H1 (cell line): ENCODE measurements around the gene SYCE1L. TPM values are rescaled to one million over a fixed set of nuclear protein-coding genes. Genes with fewer than 3 reads are reported as not detected.

Source experiments
- CTCF ChIA-PET: fragments of 300-600 bp; sonication (Branson Sonifier 250); formaldehyde crosslinking; loops from one replicate; lab custom pipeline; 2021; ENCODE audit not compliant: partially characterized antibody; lab: Charles Lee
- POLR2A ChIA-PET: fragments of 300-600 bp; sonication (Branson Sonifier 250); formaldehyde crosslinking; loops from one replicate; lab custom pipeline; 2021; ENCODE audit warnings: inconsistent platforms; ENCODE audit not compliant: partially characterized antibody; lab: Charles Lee
- DNase-seq, 2 experiments: peaks; one replicate each; pipeline versions ENCODE4 v3.0.0 to v3.0.0-alpha.2; 2010 to 2022; ENCODE audit warnings: low spot score in 2 of 2, low read depth in 1 of 2, mixed read lengths in 1 of 2
- FAIRE-seq: peaks from 2 replicates; lab custom pipeline; 2011; peaks lifted over from hg19 to GRCh38; lab: Jason Lieb, UNC
- H2AFZ ChIP-seq: 2 replicates; pipeline ENCODE4 v1.8.1; 2012; ENCODE audit warnings: low read length, inconsistent platforms
- H2AK5ac ChIP-seq: 2 replicates; pipeline ENCODE4 v1.6.1; 2013; ENCODE audit warnings: low read depth, low read length
- H2BK120ac ChIP-seq: replicated peaks from 2 replicates; pipeline ENCODE3; 2013; ENCODE audit warnings: low read depth, low read length, inconsistent platforms
- H2BK12ac ChIP-seq: 2 replicates; pipeline ENCODE4 v1.6.1; 2013; ENCODE audit warnings: low read depth, low read length
- H2BK15ac ChIP-seq: 2 replicates; pipeline ENCODE4 v1.6.1; 2013; ENCODE audit warnings: low read length
- H2BK20ac ChIP-seq: 2 replicates; pipeline ENCODE4 v1.6.1; 2013; ENCODE audit warnings: low read length
- H2BK5ac ChIP-seq: 2 replicates; pipeline ENCODE4 v1.6.1; 2013; ENCODE audit warnings: low read depth, low read length
- H3K14ac ChIP-seq: 2 replicates; pipeline ENCODE4 v1.6.1; 2013; ENCODE audit warnings: inconsistent platforms; ENCODE audit not compliant: insufficient read length
- H3K18ac ChIP-seq: 2 replicates; pipeline ENCODE4 v1.6.1; 2013; ENCODE audit warnings: low read length; ENCODE audit errors: extremely low read depth
- H3K23ac ChIP-seq: 2 replicates; pipeline ENCODE4 v1.6.1; 2013; ENCODE audit warnings: inconsistent platforms; ENCODE audit not compliant: insufficient read length
- H3K23me2 ChIP-seq: 2 replicates; pipeline ENCODE4 v1.6.1; 2013; ENCODE audit warnings: low read depth, low read length
- H3K27ac ChIP-seq: 2 replicates; pipeline ENCODE4 v1.6.1; 2011; ENCODE audit warnings: low read depth, low read length, inconsistent platforms
- H3K27me3 ChIP-seq, 4 experiments: replicated peaks in 1 of 4; 1 replicate in 1 of 4; 2 replicates in 3 of 4; pipeline versions ENCODE4 v1.6.1 to v1.8.1; 2011 to 2013; ENCODE audit warnings: low read length in 3 of 4, mild to moderate bottlenecking in 3 of 4, inconsistent platforms in 2 of 4, mixed read lengths in 2 of 4, moderate library complexity in 1 of 4; ENCODE audit not compliant: control insufficient read depth in 3 of 4, insufficient read depth in 3 of 4; ENCODE audit errors: extremely low read depth in 1 of 4
- H3K36me3 ChIP-seq, 4 experiments: 2 replicates each; pipeline versions ENCODE4 v1.6.1 to v1.8.1; 2011 to 2013; ENCODE audit warnings: mild to moderate bottlenecking in 4 of 4, low read length in 3 of 4, moderate library complexity in 2 of 4, control low read depth in 1 of 4, inconsistent platforms in 1 of 4; ENCODE audit not compliant: insufficient read depth in 4 of 4, control insufficient read depth in 2 of 4
- H3K4ac ChIP-seq: replicated peaks from 2 replicates; pipeline ENCODE3; 2013; ENCODE audit warnings: low read length, low read depth, mixed read lengths, inconsistent platforms; ENCODE audit not compliant: insufficient read length
- H3K4me1 ChIP-seq, 4 experiments: replicated peaks in 1 of 4; 1 replicate in 1 of 4; 2 replicates in 3 of 4; pipeline versions ENCODE4 v1.6.1 to v1.8.1; 2011 to 2013; ENCODE audit warnings: low read length in 3 of 4, inconsistent platforms in 2 of 4, mixed read lengths in 1 of 4; ENCODE audit not compliant: insufficient read depth in 4 of 4, control insufficient read depth in 3 of 4
- H3K4me2 ChIP-seq, 2 experiments: 2 replicates each; pipeline versions ENCODE4 v1.6.1 to v1.8.1; 2011 to 2013; ENCODE audit warnings: low read depth in 2 of 2, low read length in 2 of 2, control low read depth in 1 of 2, inconsistent platforms in 1 of 2, mild to moderate bottlenecking in 1 of 2; ENCODE audit not compliant: insufficient read depth in 1 of 2
- H3K4me3 ChIP-seq, 4 experiments: fragments of 200-600, 300-600 bp in 1 of 4; sonication (generic), shearing (Covaris generic), sonication (Bioruptor Twin) in 1 of 4; 2 replicates each; pipeline versions ENCODE4 v1.5.1 to v1.8.1; 2011 to 2016; ENCODE audit warnings: low read length in 4 of 4, low read depth in 3 of 4, control low read depth in 2 of 4, inconsistent platforms in 2 of 4, mild to moderate bottlenecking in 2 of 4, mixed read lengths in 1 of 4, moderate library complexity in 1 of 4; ENCODE audit not compliant: insufficient read depth in 2 of 4; ENCODE audit errors: extremely low read depth in 1 of 4
- H3K56ac ChIP-seq: replicated peaks from 2 replicates; pipeline ENCODE3; 2013; ENCODE audit warnings: low read depth, mild to moderate bottlenecking, mixed read lengths, low read length, inconsistent platforms; ENCODE audit not compliant: insufficient read length
- H3K79me1 ChIP-seq: 2 replicates; pipeline ENCODE4 v1.6.1; 2013; ENCODE audit warnings: low read depth, low read length, control low read depth
- H3K79me2 ChIP-seq, 2 experiments: 2 replicates each; pipeline versions ENCODE4 v1.6.1 to v1.8.1; 2012 to 2013; ENCODE audit warnings: low read length in 2 of 2, mild to moderate bottlenecking in 2 of 2, inconsistent platforms in 1 of 2; ENCODE audit not compliant: insufficient read depth in 2 of 2, control insufficient read depth in 1 of 2
- H3K9ac ChIP-seq, 4 experiments: replicated peaks in 1 of 4; 1 replicate in 1 of 4; 2 replicates in 3 of 4; pipeline versions ENCODE4 v1.6.1 to v1.8.1; 2011 to 2013; ENCODE audit warnings: low read depth in 3 of 4, low read length in 3 of 4, control low read depth in 2 of 4, mild to moderate bottlenecking in 2 of 4, moderate library complexity in 2 of 4, inconsistent platforms in 1 of 4; ENCODE audit errors: extremely low read depth in 1 of 4
- H3K9me3 ChIP-seq, 2 experiments: 2 replicates each; pipeline versions ENCODE4 v1.6.1 to v1.8.1; 2012 to 2013; ENCODE audit warnings: mild to moderate bottlenecking in 2 of 2, moderate library complexity in 2 of 2, control low read depth in 1 of 2, inconsistent platforms in 1 of 2, low read depth in 1 of 2, low read length in 1 of 2, mixed read lengths in 1 of 2; ENCODE audit not compliant: insufficient read depth in 2 of 2
- H4K20me1 ChIP-seq, 2 experiments: replicated peaks in 1 of 2; 2 replicates each; pipeline versions ENCODE3 to v1.8.1; 2011 to 2013; ENCODE audit warnings: inconsistent platforms in 2 of 2, low read length in 2 of 2, mild to moderate bottlenecking in 1 of 2; ENCODE audit not compliant: insufficient read depth in 2 of 2, control insufficient read depth in 1 of 2
- H4K5ac ChIP-seq: 2 replicates; pipeline ENCODE4 v1.6.1; 2013; ENCODE audit warnings: low read length, low read depth, mixed read lengths, inconsistent platforms; ENCODE audit not compliant: insufficient read length
- H4K8ac ChIP-seq: 2 replicates; pipeline ENCODE4 v1.8.0; 2013; ENCODE audit warnings: mild to moderate bottlenecking, moderate library complexity, low read length, inconsistent platforms; ENCODE audit not compliant: insufficient read depth; ENCODE audit errors: extremely low read depth
- H4K91ac ChIP-seq: replicated peaks from 2 replicates; pipeline ENCODE3; 2013; ENCODE audit warnings: low read length, mixed read lengths, inconsistent platforms; ENCODE audit not compliant: insufficient read length
- BACH1 ChIP-seq: IDR thresholded peaks from 2 replicates; pipeline ENCODE4 v1.6.1; 2012; ENCODE audit warnings: low read length, improper control_type of control experiment
- CHD1 ChIP-seq: IDR thresholded peaks from 2 replicates; pipeline ENCODE4 v1.6.1; 2012; ENCODE audit warnings: low read depth, low read length, improper control_type of control experiment
- HDAC2 ChIP-seq, 2 experiments: fragments of 300-600 bp in 1 of 2; sonication (generic) in 1 of 2; IDR thresholded peaks; 2 replicates each; pipeline ENCODE4 v1.6.1; 2011 to 2012; ENCODE audit warnings: low read depth in 2 of 2, low read length in 2 of 2, mild to moderate bottlenecking in 2 of 2, moderate library complexity in 2 of 2, borderline replicate concordance in 1 of 2, inconsistent platforms in 1 of 2
- KDM1A ChIP-seq: fragments of 200-600, 300-600 bp; sonication (generic); IDR thresholded peaks from 2 replicates; pipeline ENCODE4 v1.7.1; 2016; ENCODE audit warnings: mild to moderate bottlenecking, low read length, borderline replicate concordance
- MAFK ChIP-seq: IDR thresholded peaks from 2 replicates; pipeline ENCODE4 v1.6.1; 2012; ENCODE audit warnings: low read depth, mild to moderate bottlenecking, improper control_type of control experiment, low read length
- SRF ChIP-seq: IDR thresholded peaks from 2 replicates; pipeline ENCODE4 v1.6.1; 2011; ENCODE audit warnings: mild to moderate bottlenecking, low read depth, low read length, moderate library complexity
- TBP ChIP-seq: IDR thresholded peaks from 2 replicates; pipeline ENCODE4 v1.6.1; 2011; ENCODE audit warnings: low read depth, low read length, improper control_type of control experiment
- ZNF274 ChIP-seq: IDR thresholded peaks from 2 replicates; pipeline ENCODE4 v1.7.0; 2012; ENCODE audit warnings: low read length, borderline replicate concordance; ENCODE audit errors: extremely low read depth
- WGBS, 2 experiments: shearing (Covaris generic) in 1 of 2; methylation state at CpG; one replicate each; pipeline versions ENCODE4 v1.1.6 to v1.1.7; 2013 to 2015; ENCODE audit warnings: low lambda C conversion rate in 2 of 2, mixed read lengths in 2 of 2, inconsistent platforms in 1 of 2, low coverage in 1 of 2, missing lambda C conversion rate in 1 of 2; ENCODE audit not compliant: insufficient replicate concordance in 2 of 2, insufficient coverage in 1 of 2, insufficient read length in 1 of 2; ENCODE audit errors: extremely low coverage in 1 of 2, missing lambda C conversion rate in 1 of 2; 5-methylcytosine and 5-hydroxymethylcytosine counted together
- polyA plus RNA-seq, 7 experiments: library from polyadenylated mRNA; depleted of rRNA in 3 of 7; stranded (reverse) in 5 of 7; unstranded in 2 of 7; fragments of >200 nt in 5 of 7; fragments of 200-250 nt in 2 of 7; gene quantifications; 1 replicate in 5 of 7; 2 replicates in 1 of 7; 4 replicates in 1 of 7; pipeline versions ENCODE4 v1.2.1 to v1.2.3, GENCODE V29; 2011 to 2013; ENCODE audit warnings: missing spikeins in 2 of 7, mixed read lengths in 2 of 7
- total RNA-seq: library from RNA; stranded (reverse); fragmentation: NEBNext Ultra II Directional; extraction: Animal tissue kit (Norgen Biotek cat#: 25700); gene quantifications from 2 replicates; pipeline ENCODE4 v1.2.1, GENCODE V29; 2021
- TF ChIP-seq, protein P1 (sequence below): IDR thresholded peaks from 2 replicates; pipeline ENCODE4 v1.6.1; 2012; ENCODE audit warnings: inconsistent platforms

The SYCE1L gene
- total and polyA plus RNA-seq, 2 of the 8 experiments (the other 6 are each of a cell fraction or from before 2014, with no cell fraction given), result 5.8 to 6.8 TPM

GRCh38 chr16:77208382-77208781 lies 9.2 kb downstream of the SYCE1L start:
- H2BK5ac ChIP-seq, result no peak overlapping the region
- H4K20me1 ChIP-seq, result no peaks in the 10 kb centered on the region
- H3K27me3 ChIP-seq, result no peaks in the 10 kb centered on the region; a peak in 1 of 7 replicates
- no peak for FAIRE-seq
- ChIA-PET CTCF (no interaction called here), POLR2A (interaction anchor here (1.6 kb wide), 1 partner anchor 11 kb away, joined by 3 read pairs; no protein-coding TSS in a partner anchor)
- H3K27ac ChIP-seq, result no peak overlapping the region
- H3K79me2 ChIP-seq, result no peaks in the 10 kb centered on the region
- H3K4me1 ChIP-seq, result peaks cover 12 to 22% (median 16%) of the 10 kb centered on the region in 4 experiments
- H2BK15ac ChIP-seq, result no peak overlapping the region
- H3K23me2 ChIP-seq, result peaks cover 5% of the 10 kb centered on the region; the same call in 1 of the 2 replicates
- 65% methylated on average over 3 of the region's 3 CpGs; no CpG with 5 or more reads in 1 of the 2 experiments for WGBS, 2 experiments
- no peak overlapping the region for H3K9ac ChIP-seq
- H3K23ac ChIP-seq, result no peak overlapping the region
- H3K14ac ChIP-seq, result no peak overlapping the region
- H3K4me2 ChIP-seq, result no peak overlapping the region
- no peak overlapping the region for H3K4me3 ChIP-seq
- no peak overlapping the region for H2AK5ac ChIP-seq
- H4K8ac ChIP-seq, result no peak overlapping the region
- no peak overlapping the region for H3K56ac ChIP-seq
- H3K4ac ChIP-seq, result no peak overlapping the region
- no peak overlapping the region for H2AFZ ChIP-seq
- H3K36me3 ChIP-seq, result no peaks in the 10 kb centered on the region
- H2BK20ac ChIP-seq, result no peak overlapping the region
- H3K18ac ChIP-seq, result no peak overlapping the region
- no peak overlapping the region for H2BK12ac ChIP-seq
- H4K91ac ChIP-seq, result no peak overlapping the region
- no peak overlapping the region for H2BK120ac ChIP-seq
- no peak overlapping the region for H4K5ac ChIP-seq
- DNase-seq, result no peak
- no peaks in the 10 kb centered on the region; the same call in 1 of the 2 replicates for H3K79me1 ChIP-seq
- no peaks in the 10 kb centered on the region for H3K9me3 ChIP-seq
- no peak for TF ChIP-seq CHD1
- no peak for TF ChIP-seq ZNF274
- TF ChIP-seq SRF, result no peak
- no peak for TF ChIP-seq MAFK
- no peak for TF ChIP-seq TBP
- TF ChIP-seq BACH1, result no peak
- peak; percentile 78 for TF ChIP-seq KDM1A
- TF ChIP-seq, protein P1, sequence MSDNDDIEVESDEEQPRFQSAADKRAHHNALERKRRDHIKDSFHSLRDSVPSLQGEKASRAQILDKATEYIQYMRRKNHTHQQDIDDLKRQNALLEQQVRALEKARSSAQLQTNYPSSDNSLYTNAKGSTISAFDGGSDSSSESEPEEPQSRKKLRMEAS, result no peak
- TF ChIP-seq HDAC2 (IDR thresholded peaks at IDR 0.05; ENCODE audit: borderline replicate concordance in 1 of 2, low read depth in 2 of 2, low read length in 2 of 2), result 0 out of 4 replicates have a peak, but pooled peaks of 1 of the 2 experiments have one; percentile 28
